ENCODE results near the gene ARG2.

The ARG2 gene

DNA sequence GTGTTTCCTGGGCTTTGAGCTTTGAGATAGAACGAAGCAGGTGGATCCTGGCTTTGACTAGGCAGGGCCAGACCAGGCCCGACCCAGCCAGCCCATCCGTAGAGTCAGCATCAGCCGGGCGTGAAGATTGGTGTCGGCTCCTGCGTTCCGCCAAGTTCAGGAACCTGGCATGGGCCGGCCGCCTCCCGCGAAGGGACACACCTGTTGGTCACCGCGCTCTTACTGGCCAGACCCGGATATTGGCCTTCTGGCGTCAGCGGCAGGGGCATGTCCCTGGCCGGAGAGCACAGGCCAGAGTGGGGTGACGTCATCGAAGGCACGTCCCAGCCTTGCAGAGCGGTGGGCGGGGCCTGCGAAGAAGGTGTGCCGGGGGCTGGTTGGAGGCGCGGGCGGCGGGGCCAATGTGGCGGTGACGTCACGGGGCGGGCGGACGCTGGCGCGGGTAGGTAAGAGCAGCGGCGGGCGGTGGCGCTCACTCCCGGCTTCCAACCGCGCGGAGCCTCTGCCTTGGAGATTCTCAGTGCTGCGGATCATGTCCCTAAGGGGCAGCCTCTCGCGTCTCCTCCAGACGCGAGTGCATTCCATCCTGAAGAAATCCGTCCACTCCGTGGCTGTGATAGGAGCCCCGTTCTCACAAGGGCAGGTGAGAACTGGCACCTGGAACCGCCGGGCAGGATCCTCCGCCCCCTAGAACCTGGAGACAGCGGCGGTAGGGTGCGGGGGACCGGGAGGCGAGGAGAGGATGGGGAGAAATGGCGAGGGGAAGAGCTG is at the start of gene ARG2:
ARG2 (plus strand) TSS at position 475 of the 771 bp plus-strand sequence; CDS start at position 533, 58 bp downstream.
- peak within 1 kb of the TSS; percentile 48 for H3K4me3 ChIP-seq (ENCODE audit: low read depth, low read length)
- DNase-seq (ENCODE audit: low read depth) = peak; percentile 87
- TF ChIP-seq CTCF (IDR thresholded peaks at IDR 0.05; ENCODE audit: low read depth, low read length) = no peak

- no peak for DNase-seq (ENCODE audit: low read depth)
- no peak for TF ChIP-seq POLR2A (IDR thresholded peaks at IDR 0.05; ENCODE audit: extremely low read depth, insufficient read length)
- TF ChIP-seq CTCF (IDR thresholded peaks at IDR 0.05; ENCODE audit: low read depth, low read length) = no peak
- no peak for TF ChIP-seq MYC (IDR thresholded peaks at IDR 0.05; ENCODE audit: low read depth, low read length)
- H3K4me3 ChIP-seq (ENCODE audit: low read depth, low read length) = no peak overlapping the region
Observed at GRCh38 chr14:67570453-67570852, 49.3 kb upstream of the ARG2 start.

DNA sequence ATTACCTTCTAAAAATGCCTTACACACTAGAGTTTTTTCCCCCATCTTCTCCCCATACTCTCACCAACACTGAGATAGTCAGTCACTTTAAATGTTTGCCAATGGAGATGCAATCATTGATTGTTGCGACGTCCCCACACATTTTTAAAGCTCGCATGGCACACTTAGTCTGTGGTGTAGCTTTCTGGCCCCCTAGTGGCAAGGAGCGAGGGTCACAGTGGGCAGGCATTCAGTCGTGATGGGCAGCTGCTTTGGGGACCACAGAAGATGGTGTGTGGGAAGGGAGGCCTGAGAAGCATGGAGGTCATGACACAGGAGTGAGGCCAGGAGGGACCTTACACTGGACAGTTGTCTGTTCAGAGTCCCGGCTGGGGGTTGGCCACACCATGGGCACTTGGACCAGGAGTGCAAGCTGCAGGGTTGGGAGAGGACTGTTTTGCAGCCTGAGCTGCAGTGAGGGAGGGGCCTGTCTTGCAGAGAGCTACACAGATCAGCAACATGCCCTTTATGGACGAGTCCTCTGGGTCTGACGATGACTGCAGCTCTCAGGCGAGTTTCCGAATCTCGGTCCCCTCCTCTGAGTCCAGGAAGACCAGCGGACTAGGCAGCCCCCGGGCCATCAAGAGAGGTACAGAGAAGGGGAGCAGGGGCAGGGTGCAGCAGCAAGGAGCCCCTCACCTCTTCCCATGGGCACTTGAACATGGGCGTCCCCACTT is 48.3 kb upstream of the ARG2 start:
- H3K4me3 ChIP-seq (ENCODE audit: low read depth, low read length) = no peak overlapping the region
- TF ChIP-seq, protein P1, sequence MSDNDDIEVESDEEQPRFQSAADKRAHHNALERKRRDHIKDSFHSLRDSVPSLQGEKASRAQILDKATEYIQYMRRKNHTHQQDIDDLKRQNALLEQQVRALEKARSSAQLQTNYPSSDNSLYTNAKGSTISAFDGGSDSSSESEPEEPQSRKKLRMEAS (IDR thresholded peaks at IDR 0.05; ENCODE audit: low read depth, low read length) = peak; percentile 68; the same call in 1 of the 2 replicates
- TF ChIP-seq CTCF (IDR thresholded peaks at IDR 0.05; ENCODE audit: low read depth, low read length) (peak; percentile 83), MYC (IDR thresholded peaks at IDR 0.05; ENCODE audit: low read depth, low read length) (no peak), POLR2A (IDR thresholded peaks at IDR 0.05; ENCODE audit: extremely low read depth, insufficient read length) (no peak)
- DNase-seq (ENCODE audit: low read depth) = peak; percentile 63

DNA sequence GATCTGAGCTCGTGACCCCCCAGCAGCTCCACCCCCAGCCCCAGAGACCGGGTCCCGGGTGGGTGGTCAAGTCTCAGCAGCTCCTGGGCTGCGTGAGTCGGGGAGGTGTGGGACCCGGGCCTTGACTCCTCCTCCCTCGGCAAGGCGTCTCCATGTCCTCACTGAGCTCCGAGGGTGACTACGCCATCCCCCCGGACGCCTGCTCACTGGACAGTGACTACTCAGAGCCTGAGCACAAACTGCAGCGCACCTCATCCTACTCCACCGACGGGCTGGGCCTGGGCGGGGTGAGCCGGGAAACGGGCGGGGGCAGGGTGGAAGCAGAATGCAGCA is 47.8 kb upstream of the ARG2 start:
- TF ChIP-seq POLR2A (IDR thresholded peaks at IDR 0.05; ENCODE audit: extremely low read depth, insufficient read length) = no peak
- TF ChIP-seq, protein P1 (IDR thresholded peaks at IDR 0.05; ENCODE audit: low read depth, low read length) = no peak
- H3K4me3 ChIP-seq (ENCODE audit: low read depth, low read length) = no peak overlapping the region

GRCh38 chr14:67572608-67573007 is 47.1 kb upstream of the ARG2 start:
- DNase-seq (ENCODE audit: low read depth) = no peak

More for the DNA sequence above, 47.8 kb upstream of the ARG2 start:
- DNase-seq (ENCODE audit: low read depth) = no peak

More at GRCh38 chr14:67572608-67573007, 47.1 kb upstream of the ARG2 start:
- H3K4me3 ChIP-seq (ENCODE audit: low read depth, low read length) = no peak overlapping the region
- TF ChIP-seq POLR2A (IDR thresholded peaks at IDR 0.05; ENCODE audit: extremely low read depth, insufficient read length) (no peak), CTCF (IDR thresholded peaks at IDR 0.05; ENCODE audit: low read depth, low read length) (no peak), MYC (IDR thresholded peaks at IDR 0.05; ENCODE audit: low read depth, low read length) (no peak)
- TF ChIP-seq, protein P1 (IDR thresholded peaks at IDR 0.05; ENCODE audit: low read depth, low read length) = no peak
